GM12878 (cell line): Measurements from ENCODE around the gene RBM26. TPM values are rescaled to one million over a fixed set of nuclear protein-coding genes. Genes with fewer than 3 reads are reported as not detected.

Source experiments
- ATAC-seq: fragments of 200-7000 bp; cut with Tn5 transposase; 3 replicates; pipeline ENCODE4 v1.9.1; 2020; ENCODE audit warnings: mild to moderate bottlenecking, moderate library complexity
- BruUV-seq: library from RNA; stranded (reverse); fragments of 400-500 nt; replicated peaks from 2 replicates; lab custom pipeline; 2021; lab: Mats Ljungman, UMichigan
- CTCF ChIA-PET: fragments of 300-600 bp; sonication (Branson Sonifier 250); formaldehyde crosslinking; extraction: SDS; loops from one replicate; lab custom pipeline; 2021; ENCODE audit warnings: inconsistent platforms; lab: Yijun Ruan, JAX
- POLR2A ChIA-PET: fragments of 350-600 bp; formaldehyde crosslinking; extraction: SDS; loops from one replicate; lab custom pipeline; 2021; ENCODE audit warnings: inconsistent platforms; lab: Charles Lee
- RAD21 ChIA-PET: fragments of 300-600 bp; sonication (Branson Sonifier 250); formaldehyde crosslinking; loops from one replicate; lab custom pipeline; 2023; ENCODE audit warnings: antibody characterized with exemption; ENCODE audit not compliant: unreplicated experiment; lab: Charles Lee
- SMC1A ChIA-PET: fragments of 300-600 bp; sonication (Branson Sonifier 250); formaldehyde crosslinking; loops from one replicate; lab custom pipeline; 2023; ENCODE audit not compliant: unreplicated experiment, uncharacterized antibody; lab: Charles Lee
- DNase-seq: peaks from one replicate; pipeline ENCODE4 v3.0.0-alpha.2; 2011; ENCODE audit warnings: low read depth, low spot score
- FAIRE-seq: peaks from 3 replicates; lab custom pipeline; 2011; peaks lifted over from hg19 to GRCh38; lab: Jason Lieb, UNC
- H2AFZ ChIP-seq: 2 replicates; pipeline ENCODE4 v1.6.0; 2011; ENCODE audit warnings: low read depth, low read length, control low read depth; ENCODE audit not compliant: control insufficient read depth
- H3K27ac ChIP-seq: 2 replicates; pipeline ENCODE4 v1.5.1; 2011; ENCODE audit warnings: control low read depth; ENCODE audit not compliant: control insufficient read depth, insufficient read depth
- H3K27me3 ChIP-seq, 2 experiments: replicated peaks in 1 of 2; 2 replicates each; pipeline versions ENCODE4 v1.6.0 to v1.6.1; 2011; ENCODE audit warnings: low read length in 1 of 2; ENCODE audit not compliant: control insufficient read depth in 2 of 2, insufficient read depth in 2 of 2
- H3K36me3 ChIP-seq, 2 experiments: 2 replicates each; pipeline ENCODE4 v1.5.1; 2011; ENCODE audit warnings: low read length in 1 of 2; ENCODE audit not compliant: control insufficient read depth in 2 of 2, insufficient read depth in 2 of 2
- H3K4me1 ChIP-seq: 2 replicates; pipeline ENCODE4 v1.6.1; 2011; ENCODE audit warnings: mild to moderate bottlenecking, low read length, moderate library complexity, mixed read lengths; ENCODE audit not compliant: control insufficient read depth, insufficient read depth
- H3K4me2 ChIP-seq: 2 replicates; pipeline ENCODE4 v1.6.0; 2011; ENCODE audit warnings: control low read depth; ENCODE audit not compliant: control insufficient read depth, insufficient read depth
- H3K4me3 ChIP-seq: fragments of 200-600 bp; sonication (generic); 2 replicates; pipeline ENCODE4 v1.5.1; 2016
- H3K79me2 ChIP-seq: 2 replicates; pipeline ENCODE4 v1.6.0; 2011; ENCODE audit warnings: low read length; ENCODE audit not compliant: control insufficient read depth, insufficient read depth
- H3K9ac ChIP-seq: 2 replicates; pipeline ENCODE4 v1.8.0; 2011; ENCODE audit warnings: low read length, control low read depth, mixed read lengths; ENCODE audit not compliant: control insufficient read depth, insufficient read depth
- H3K9me3 ChIP-seq: replicated peaks from 3 replicates; pipeline ENCODE4 v1.5.1; 2011; ENCODE audit warnings: mild to moderate bottlenecking, low read length; ENCODE audit not compliant: control insufficient read depth, insufficient read depth
- H4K20me1 ChIP-seq: 2 replicates; pipeline ENCODE4 v1.6.0; 2011; ENCODE audit not compliant: control insufficient read depth, insufficient read depth
- BMI1 ChIP-seq: fragments of 450-650 bp; IDR thresholded peaks from 2 replicates; pipeline ENCODE4 v1.6.1; 2016; ENCODE audit warnings: mild to moderate bottlenecking, moderate library complexity, borderline replicate concordance
- CBX3 ChIP-seq: fragments of 200-600 bp; sonication (generic); IDR thresholded peaks from 2 replicates; pipeline ENCODE4 v1.6.1; 2016; ENCODE audit warnings: low read depth, borderline replicate concordance
- CHD4 ChIP-seq: fragments of 200-600 bp; sonication (generic); IDR thresholded peaks from 2 replicates; pipeline ENCODE4 v1.6.1; 2016; ENCODE audit warnings: mild to moderate bottlenecking
- EP300 ChIP-seq, 2 experiments: fragments of 150-350 bp in 1 of 2; IDR thresholded peaks; 2 replicates each; pipeline ENCODE4 v1.6.1; 2011 to 2012; ENCODE audit warnings: low read depth in 2 of 2, low read length in 2 of 2, borderline replicate concordance in 1 of 2, improper control_type of control experiment in 1 of 2, inconsistent platforms in 1 of 2; ENCODE audit not compliant: control insufficient read depth in 1 of 2
- ETV6 ChIP-seq, 2 experiments: fragments of 450-650 bp in 1 of 2; IDR thresholded peaks in 1 of 2; conservative IDR thresholded peaks in 1 of 2; 2 replicates each; pipeline ENCODE4 v1.6.1; 2014; ENCODE audit warnings: antibody characterized with exemption in 1 of 2, borderline replicate concordance in 1 of 2, low read depth in 1 of 2, mild to moderate bottlenecking in 1 of 2, moderate library complexity in 1 of 2
- HCFC1 ChIP-seq: fragments of 150-350 bp; IDR thresholded peaks from 2 replicates; pipeline ENCODE4 v1.6.1; 2014; ENCODE audit warnings: low read length
- HDGF ChIP-seq: fragments of 450-650 bp; IDR thresholded peaks from 2 replicates; pipeline ENCODE4 v1.6.1; 2016; ENCODE audit warnings: antibody characterized with exemption
- IKZF1 ChIP-seq: fragments of 450-650 bp; conservative IDR thresholded peaks from 2 replicates; pipeline ENCODE4 v1.6.1; 2017; ENCODE audit warnings: antibody characterized with exemption, mild to moderate bottlenecking
- KLF5 ChIP-seq: fragments of 450-650 bp; IDR thresholded peaks from 2 replicates; pipeline ENCODE4 v1.6.1; 2014; ENCODE audit warnings: mild to moderate bottlenecking; ENCODE audit not compliant: partially characterized antibody
- NBN ChIP-seq: fragments of 450-650 bp; IDR thresholded peaks from 2 replicates; pipeline ENCODE4 v1.6.1; 2016
- NFYB ChIP-seq: IDR thresholded peaks from 2 replicates; pipeline ENCODE4 v1.6.1; 2011; ENCODE audit warnings: low read depth, mild to moderate bottlenecking, low read length, improper control_type of control experiment, moderate library complexity; ENCODE audit not compliant: insufficient read depth
- PAX5 ChIP-seq: IDR thresholded peaks from 2 replicates; pipeline ENCODE4 v1.6.1; 2011; ENCODE audit warnings: low read depth, low read length, borderline replicate concordance
- PAX8 ChIP-seq: fragments of 450-650 bp; IDR thresholded peaks from 2 replicates; pipeline ENCODE4 v1.6.1; 2017; ENCODE audit warnings: mild to moderate bottlenecking, moderate library complexity
- PML ChIP-seq: IDR thresholded peaks from 2 replicates; pipeline ENCODE4 v1.6.1; 2012; ENCODE audit warnings: low read length, inconsistent platforms
- POLR2AphosphoS5 ChIP-seq: IDR thresholded peaks from 2 replicates; pipeline ENCODE4 v1.6.1; 2011; ENCODE audit warnings: mild to moderate bottlenecking, low read length, inconsistent platforms
- RB1 ChIP-seq: fragments of 450-650 bp; formaldehyde crosslinking; IDR thresholded peaks from 2 replicates; pipeline ENCODE4 v1.6.1; 2017; ENCODE audit warnings: mild to moderate bottlenecking, borderline replicate concordance
- SPI1 ChIP-seq: IDR thresholded peaks from 2 replicates; pipeline ENCODE4 v1.6.1; 2011; ENCODE audit warnings: low read depth, mild to moderate bottlenecking, low read length, moderate library complexity, borderline replicate concordance; ENCODE audit not compliant: insufficient read depth
- TBL1XR1 ChIP-seq: IDR thresholded peaks from 2 replicates; pipeline ENCODE4 v1.6.1; 2012; ENCODE audit warnings: low read depth, low read length, improper control_type of control experiment
- ZNF217 ChIP-seq: fragments of 450-650 bp; IDR thresholded peaks from 2 replicates; pipeline ENCODE4 v1.6.1; 2017; ENCODE audit warnings: antibody characterized with exemption, mild to moderate bottlenecking
- ZNF24 ChIP-seq: fragments of 450-650 bp; IDR thresholded peaks from 2 replicates; pipeline ENCODE4 v1.6.1; 2017; ENCODE audit warnings: antibody characterized with exemption, mild to moderate bottlenecking
- ZSCAN29 ChIP-seq: fragments of 450-650 bp; IDR thresholded peaks from 2 replicates; pipeline ENCODE4 v1.6.1; 2017; ENCODE audit warnings: mild to moderate bottlenecking, moderate library complexity
- WGBS: methylation state at CpG from one replicate; pipeline ENCODE4 v1.1.6; 2016; ENCODE audit warnings: low lambda C conversion rate; ENCODE audit not compliant: insufficient replicate concordance, insufficient coverage; ENCODE audit errors: missing lambda C conversion rate; 5-methylcytosine and 5-hydroxymethylcytosine counted together
- in situ Hi-C: fragments of 300-500 bp; cut with MboI; formaldehyde crosslinking; loops from 9 replicates; pipeline ENCODE4 v1.14.3; 2018; ENCODE audit warnings: mixed read lengths
- intact Hi-C: fragments of 100-400 bp; cut with micrococcal nuclease; formaldehyde crosslinking; loops from one replicate; pipeline ENCODE4 v1.14.2; 2022; ENCODE audit not compliant: unreplicated experiment
- polyA plus RNA-seq, 11 experiments: library from polyadenylated mRNA; depleted of rRNA in 4 of 11; unstranded in 6 of 11; stranded (reverse) in 5 of 11; fragments of >200 nt; fragmentation: Nextera tagmentation in 4 of 11; fragmentation: Illumina TruSeq in 1 of 11; extraction: Ambion mirVana in 4 of 11; extraction: Trizol in 1 of 11; gene quantifications; 1 replicate in 1 of 11; 2 replicates in 10 of 11; pipeline versions ENCODE4 v1.2.1 to v1.2.3, GENCODE V29; 2011 to 2016; ENCODE audit warnings: inconsistent platforms in 2 of 11, missing spikeins in 2 of 11, low read depth in 1 of 11
- total RNA-seq, 4 experiments: library from RNA; depleted of rRNA in 3 of 4; stranded (reverse); fragments of >200 nt in 3 of 4; fragmentation: Illumina TruSeq in 1 of 4; extraction: Trizol in 1 of 4; gene quantifications; 2 replicates each; pipeline versions ENCODE4 v1.2.1 to v1.2.3, GENCODE V29; 2013 to 2021
- TF ChIP-seq, protein P1 (sequence below): fragments of 450-650 bp; IDR thresholded peaks from 2 replicates; pipeline ENCODE4 v1.6.1; 2016; ENCODE audit warnings: mild to moderate bottlenecking, moderate library complexity, borderline replicate concordance

RBM26 gene
- total and polyA plus RNA-seq, 10 of the 15 experiments (the other 5 are each of a cell fraction or from before 2014, with no cell fraction given): 17.6 to 71.3 (median 38.9) TPM

DNA sequence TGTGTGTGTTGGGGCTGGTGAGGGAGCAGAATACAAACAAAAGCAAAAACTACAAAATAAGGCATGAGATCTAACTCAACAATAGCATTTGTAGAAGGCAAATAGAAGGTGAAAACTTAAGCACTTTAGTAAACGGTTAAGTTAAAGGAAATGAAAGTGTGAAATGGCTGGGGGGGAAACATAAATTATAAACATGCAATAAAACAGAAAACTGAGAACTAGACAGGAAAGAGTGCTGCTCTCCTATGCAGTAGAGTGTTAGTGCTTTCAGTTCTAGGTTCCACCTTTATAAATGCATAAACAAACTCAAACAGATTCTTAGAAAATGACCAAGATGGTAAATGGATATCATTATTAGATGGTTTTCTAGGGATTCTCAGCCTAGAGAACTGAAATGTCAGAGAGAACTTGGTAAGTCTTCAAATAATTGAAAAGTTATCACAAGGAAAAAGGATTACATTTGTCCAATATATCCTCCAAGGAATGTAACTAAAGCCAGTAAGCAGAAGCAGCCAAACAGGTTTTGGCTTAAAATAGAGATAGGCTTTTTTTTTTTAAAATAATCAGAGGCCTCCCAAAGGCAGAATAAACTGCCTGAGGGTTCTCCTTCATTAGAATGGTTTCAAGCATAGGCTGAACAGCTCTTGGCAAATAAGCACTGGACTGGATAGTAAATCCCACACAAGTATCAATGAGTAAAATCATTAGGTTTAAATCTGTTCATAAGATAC, 23.3 kb downstream of the RBM26 start:
- FAIRE-seq (no peak), DNase-seq (no peak), ATAC-seq (peak; percentile 64)
- no peak overlapping the region for H3K9ac ChIP-seq
- peak overlapping the region; percentile 87 for H3K4me2 ChIP-seq
- H3K4me3 ChIP-seq: peak overlapping the region; percentile 32; the same call in 1 of the 2 replicates
- no TSS peak for BruUV-seq
- SMC1A ChIA-PET: interaction anchor here (0.5 to 3.4 kb wide), 9 partner anchors 9 to 1947 kb away, joined by 3 to 22 read pairs (median 5); no protein-coding TSS in a partner anchor
- in situ Hi-C loops (loop anchor here (25.0 kb wide), 1 partner anchor 1670 kb away; no protein-coding TSS in a partner anchor), intact Hi-C loops (no loop called here)
- no peak overlapping the region for H2AFZ ChIP-seq
- no peaks in the 10 kb centered on the region for H4K20me1 ChIP-seq
- no peaks in the 10 kb centered on the region for H3K27me3 ChIP-seq
- H3K36me3 ChIP-seq: peaks cover 2 to 4% of the 10 kb centered on the region in 2 experiments; a peak in 3 of 4 replicates
- RAD21 ChIA-PET: interaction anchor here (0.9 to 2.1 kb wide), 2 partner anchors 16 to 21 kb away, joined by 3 to 10 read pairs; no protein-coding TSS in a partner anchor
- H3K4me1 ChIP-seq: peaks cover 42% of the 10 kb centered on the region
- peaks cover 2% of the 10 kb centered on the region; the same call in 2 of the 3 replicates for H3K9me3 ChIP-seq
- H3K27ac ChIP-seq: peak overlapping the region; percentile 71
- CTCF ChIA-PET: interaction anchor here (2.1 to 4.1 kb wide), 2 partner anchors 10 to 404 kb away, joined by 7 to 48 read pairs; no protein-coding TSS in a partner anchor
- 5% methylated on average over 1 of the region's 1 CpG for WGBS
- H3K79me2 ChIP-seq: peaks cover 86% of the 10 kb centered on the region
- POLR2A ChIA-PET: no interaction called here
- TF ChIP-seq PAX8: no peak
- TF ChIP-seq HCFC1: no peak
- TF ChIP-seq SPI1: peak; percentile 16; the same call in 1 of the 2 replicates
- no peak for TF ChIP-seq HDGF
- no peak for TF ChIP-seq POLR2AphosphoS5
- TF ChIP-seq ZNF24: 0 out of 2 replicates have a peak, but pooled peaks have one; percentile 6
- TF ChIP-seq, protein P1, sequence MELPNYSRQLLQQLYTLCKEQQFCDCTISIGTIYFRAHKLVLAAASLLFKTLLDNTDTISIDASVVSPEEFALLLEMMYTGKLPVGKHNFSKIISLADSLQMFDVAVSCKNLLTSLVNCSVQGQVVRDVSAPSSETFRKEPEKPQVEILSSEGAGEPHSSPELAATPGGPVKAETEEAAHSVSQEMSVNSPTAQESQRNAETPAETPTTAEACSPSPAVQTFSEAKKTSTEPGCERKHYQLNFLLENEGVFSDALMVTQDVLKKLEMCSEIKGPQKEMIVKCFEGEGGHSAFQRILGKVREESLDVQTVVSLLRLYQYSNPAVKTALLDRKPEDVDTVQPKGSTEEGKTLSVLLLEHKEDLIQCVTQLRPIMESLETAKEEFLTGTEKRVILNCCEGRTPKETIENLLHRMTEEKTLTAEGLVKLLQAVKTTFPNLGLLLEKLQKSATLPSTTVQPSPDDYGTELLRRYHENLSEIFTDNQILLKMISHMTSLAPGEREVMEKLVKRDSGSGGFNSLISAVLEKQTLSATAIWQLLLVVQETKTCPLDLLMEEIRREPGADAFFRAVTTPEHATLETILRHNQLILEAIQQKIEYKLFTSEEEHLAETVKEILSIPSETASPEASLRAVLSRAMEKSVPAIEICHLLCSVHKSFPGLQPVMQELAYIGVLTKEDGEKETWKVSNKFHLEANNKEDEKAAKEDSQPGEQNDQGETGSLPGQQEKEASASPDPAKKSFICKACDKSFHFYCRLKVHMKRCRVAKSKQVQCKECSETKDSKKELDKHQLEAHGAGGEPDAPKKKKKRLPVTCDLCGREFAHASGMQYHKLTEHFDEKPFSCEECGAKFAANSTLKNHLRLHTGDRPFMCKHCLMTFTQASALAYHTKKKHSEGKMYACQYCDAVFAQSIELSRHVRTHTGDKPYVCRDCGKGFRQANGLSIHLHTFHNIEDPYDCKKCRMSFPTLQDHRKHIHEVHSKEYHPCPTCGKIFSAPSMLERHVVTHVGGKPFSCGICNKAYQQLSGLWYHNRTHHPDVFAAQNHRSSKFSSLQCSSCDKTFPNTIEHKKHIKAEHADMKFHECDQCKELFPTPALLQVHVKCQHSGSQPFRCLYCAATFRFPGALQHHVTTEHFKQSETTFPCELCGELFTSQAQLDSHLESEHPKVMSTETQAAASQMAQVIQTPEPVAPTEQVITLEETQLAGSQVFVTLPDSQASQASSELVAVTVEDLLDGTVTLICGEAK: no peak; the same call in 1 of the 2 replicates
- no peak for TF ChIP-seq PAX5
- TF ChIP-seq TBL1XR1: 0 out of 2 replicates have a peak, but pooled peaks have one; percentile 23
- TF ChIP-seq CHD4: no peak
- no peak for TF ChIP-seq KLF5
- TF ChIP-seq PML: no peak
- no peak for TF ChIP-seq BMI1
- TF ChIP-seq ZNF217: no peak
- TF ChIP-seq CBX3: no peak
- TF ChIP-seq ETV6 (conservative IDR thresholded peaks at IDR 0.05 in 1 of 2, IDR thresholded peaks at IDR 0.05 in 1 of 2; ENCODE audit: borderline replicate concordance in 1 of 2, low read depth in 1 of 2): peak in 1 of 2 experiments; percentile 61; a peak in 1 of 4 replicates
- TF ChIP-seq ZSCAN29: no peak
- TF ChIP-seq NBN: 0 out of 2 replicates have a peak, but pooled peaks have one; percentile 44
- TF ChIP-seq RB1: no peak
- no peak for TF ChIP-seq NFYB
- TF ChIP-seq EP300 (IDR thresholded peaks at IDR 0.05; ENCODE audit: borderline replicate concordance in 1 of 2, control insufficient read depth in 1 of 2, low read depth in 2 of 2, low read length in 2 of 2): no peak
- TF ChIP-seq IKZF1: no peak
